HepG2 (cell line): ENCODE data around the gene ST7L. TPM values are rescaled to one million over a fixed set of nuclear protein-coding genes. Genes with fewer than 3 reads are reported as not detected.

Experiments used
- BORCS8-MEF2B ChIP-seq: sonication (generic); formaldehyde crosslinking; IDR thresholded peaks from 2 replicates; pipeline ENCODE4 v1.8.0; 2022; ENCODE audit warnings: mild to moderate bottlenecking, missing genetic modification reagents
- ELF4 ChIP-seq: sonication (generic); formaldehyde crosslinking; IDR thresholded peaks from 2 replicates; pipeline ENCODE4 v1.5.0; 2020; ENCODE audit warnings: missing genetic modification reagents, mild to moderate bottlenecking, moderate library complexity, borderline replicate concordance
- MEIS1 ChIP-seq: sonication (generic); formaldehyde crosslinking; IDR thresholded peaks from 2 replicates; pipeline ENCODE4 v1.9.0; 2021; ENCODE audit warnings: mild to moderate bottlenecking, missing genetic modification reagents, moderate library complexity, borderline replicate concordance
- PRDM4 ChIP-seq: sonication (generic); formaldehyde crosslinking; IDR thresholded peaks from 2 replicates; pipeline ENCODE4 v1.9.0; 2021; ENCODE audit warnings: missing genetic modification reagents, borderline replicate concordance
- TAF15 ChIP-seq: fragments of 200-400 bp; formaldehyde crosslinking; IDR thresholded peaks from one replicate; pipeline ENCODE4 v1.6.1; 2018; ENCODE audit warnings: mild to moderate bottlenecking, low read depth, low read length; ENCODE audit not compliant: poor library complexity, severe bottlenecking
- TFDP2 ChIP-seq: sonication (generic); formaldehyde crosslinking; IDR thresholded peaks from 2 replicates; pipeline ENCODE4 v1.4.0; 2020; ENCODE audit warnings: missing genetic modification reagents
- ZNF235 ChIP-seq: sonication (generic); formaldehyde crosslinking; IDR thresholded peaks from 2 replicates; pipeline ENCODE4 v1.8.1; 2023; ENCODE audit warnings: mild to moderate bottlenecking, missing genetic modification reagents, borderline replicate concordance
- ZNF710 ChIP-seq: sonication (generic); formaldehyde crosslinking; IDR thresholded peaks from 2 replicates; pipeline ENCODE4 v1.5.0; 2020; ENCODE audit warnings: mild to moderate bottlenecking, missing genetic modification reagents, borderline replicate concordance
- ZNF761 ChIP-seq: sonication (generic); formaldehyde crosslinking; conservative IDR thresholded peaks from 2 replicates; pipeline ENCODE4 v1.4.0; 2020; ENCODE audit warnings: mild to moderate bottlenecking, missing genetic modification reagents
- polyA plus RNA-seq, 8 experiments: library from polyadenylated mRNA; depleted of rRNA in 3 of 8; stranded (reverse) in 7 of 8; unstranded in 1 of 8; fragments of >200 nt; fragmentation: Illumina TruSeq in 4 of 8; extraction: Trizol in 4 of 8; gene quantifications; 2 replicates each; pipeline versions ENCODE4 v1.2.1 to v1.2.3, GENCODE V29; 2011 to 2016; ENCODE audit warnings: low read depth in 4 of 8, missing spikeins in 1 of 8, mixed read lengths in 1 of 8; ENCODE audit not compliant: insufficient read depth in 1 of 8
- total RNA-seq, 5 experiments: library from RNA; depleted of rRNA; stranded (reverse); fragments of >200 nt; fragmentation: Illumina TruSeq; extraction: Trizol; gene quantifications; 2 replicates each; pipeline ENCODE4 v1.2.3, GENCODE V29; 2016; ENCODE audit warnings: low read depth in 1 of 5
- TF ChIP-seq, protein P1 (sequence below): sonication (generic); formaldehyde crosslinking; IDR thresholded peaks from 2 replicates; pipeline ENCODE4 v1.4.0; 2020; ENCODE audit warnings: missing genetic modification reagents
- TF ChIP-seq, protein P2 (sequence below): sonication (generic); formaldehyde crosslinking; IDR thresholded peaks from 2 replicates; pipeline ENCODE4 v1.5.0; 2020; ENCODE audit warnings: mild to moderate bottlenecking, missing genetic modification reagents, borderline replicate concordance

Gene ST7L
- total and polyA plus RNA-seq, 2 of the 13 experiments (the other 11 are each of a cell fraction or from before 2014, with no cell fraction given): 8.6 to 19.9 TPM

GRCh38 chr1:112619518-112620376 lies 806 bp upstream of the ST7L start, which contains the start of gene CAPZA1 (continued):
- peak; percentile 93; the same call in 1 of the 2 replicates for TF ChIP-seq MEIS1 (CRISPR knock-in tag)
- TF ChIP-seq PRDM4 (CRISPR knock-in tag): no peak
- TF ChIP-seq TAF15: no peak
- TF ChIP-seq ZNF710 (CRISPR knock-in tag): peak; percentile 37; the same call in 1 of the 2 replicates
- peak; percentile 78 for TF ChIP-seq TFDP2 (CRISPR knock-in tag)
- TF ChIP-seq ELF4 (CRISPR knock-in tag): no peak
- no peak; the same call in 1 of the 2 replicates for TF ChIP-seq BORCS8-MEF2B (CRISPR knock-in tag)
- TF ChIP-seq ZNF235 (CRISPR knock-in tag): no peak
- TF ChIP-seq, protein P1, sequence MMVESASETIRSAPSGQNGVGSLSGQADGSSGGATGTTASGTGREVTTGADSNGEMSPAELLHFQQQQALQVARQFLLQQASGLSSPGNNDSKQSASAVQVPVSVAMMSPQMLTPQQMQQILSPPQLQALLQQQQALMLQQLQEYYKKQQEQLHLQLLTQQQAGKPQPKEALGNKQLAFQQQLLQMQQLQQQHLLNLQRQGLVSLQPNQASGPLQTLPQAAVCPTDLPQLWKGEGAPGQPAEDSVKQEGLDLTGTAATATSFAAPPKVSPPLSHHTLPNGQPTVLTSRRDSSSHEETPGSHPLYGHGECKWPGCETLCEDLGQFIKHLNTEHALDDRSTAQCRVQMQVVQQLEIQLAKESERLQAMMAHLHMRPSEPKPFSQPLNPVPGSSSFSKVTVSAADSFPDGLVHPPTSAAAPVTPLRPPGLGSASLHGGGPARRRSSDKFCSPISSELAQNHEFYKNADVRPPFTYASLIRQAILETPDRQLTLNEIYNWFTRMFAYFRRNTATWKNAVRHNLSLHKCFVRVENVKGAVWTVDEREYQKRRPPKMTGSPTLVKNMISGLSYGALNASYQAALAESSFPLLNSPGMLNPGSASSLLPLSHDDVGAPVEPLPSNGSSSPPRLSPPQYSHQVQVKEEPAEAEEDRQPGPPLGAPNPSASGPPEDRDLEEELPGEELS (CRISPR knock-in tag): peak; percentile 32; the same call in 1 of the 2 replicates
- TF ChIP-seq, protein P2, sequence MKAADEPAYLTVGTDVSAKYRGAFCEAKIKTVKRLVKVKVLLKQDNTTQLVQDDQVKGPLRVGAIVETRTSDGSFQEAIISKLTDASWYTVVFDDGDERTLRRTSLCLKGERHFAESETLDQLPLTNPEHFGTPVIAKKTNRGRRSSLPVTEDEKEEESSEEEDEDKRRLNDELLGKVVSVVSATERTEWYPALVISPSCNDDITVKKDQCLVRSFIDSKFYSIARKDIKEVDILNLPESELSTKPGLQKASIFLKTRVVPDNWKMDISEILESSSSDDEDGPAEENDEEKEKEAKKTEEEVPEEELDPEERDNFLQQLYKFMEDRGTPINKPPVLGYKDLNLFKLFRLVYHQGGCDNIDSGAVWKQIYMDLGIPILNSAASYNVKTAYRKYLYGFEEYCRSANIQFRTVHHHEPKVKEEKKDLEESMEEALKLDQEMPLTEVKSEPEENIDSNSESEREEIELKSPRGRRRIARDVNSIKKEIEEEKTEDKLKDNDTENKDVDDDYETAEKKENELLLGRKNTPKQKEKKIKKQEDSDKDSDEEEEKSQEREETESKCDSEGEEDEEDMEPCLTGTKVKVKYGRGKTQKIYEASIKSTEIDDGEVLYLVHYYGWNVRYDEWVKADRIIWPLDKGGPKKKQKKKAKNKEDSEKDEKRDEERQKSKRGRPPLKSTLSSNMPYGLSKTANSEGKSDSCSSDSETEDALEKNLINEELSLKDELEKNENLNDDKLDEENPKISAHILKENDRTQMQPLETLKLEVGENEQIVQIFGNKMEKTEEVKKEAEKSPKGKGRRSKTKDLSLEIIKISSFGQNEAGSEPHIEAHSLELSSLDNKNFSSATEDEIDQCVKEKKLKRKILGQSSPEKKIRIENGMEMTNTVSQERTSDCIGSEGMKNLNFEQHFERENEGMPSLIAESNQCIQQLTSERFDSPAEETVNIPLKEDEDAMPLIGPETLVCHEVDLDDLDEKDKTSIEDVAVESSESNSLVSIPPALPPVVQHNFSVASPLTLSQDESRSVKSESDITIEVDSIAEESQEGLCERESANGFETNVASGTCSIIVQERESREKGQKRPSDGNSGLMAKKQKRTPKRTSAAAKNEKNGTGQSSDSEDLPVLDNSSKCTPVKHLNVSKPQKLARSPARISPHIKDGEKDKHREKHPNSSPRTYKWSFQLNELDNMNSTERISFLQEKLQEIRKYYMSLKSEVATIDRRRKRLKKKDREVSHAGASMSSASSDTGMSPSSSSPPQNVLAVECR (CRISPR knock-in tag): peak; percentile 57; the same call in 1 of the 2 replicates
- 0 out of 2 replicates have a peak, but pooled peaks have one; percentile 51 for TF ChIP-seq ZNF761
